ENCODE results near the gene CST9. TPM values are rescaled to one million over a fixed set of nuclear protein-coding genes. Genes with fewer than 3 reads are reported as not detected.

The CST9 gene
- total and polyA plus RNA-seq, 2 of the 13 experiments (the other 11 are each of a cell fraction or from before 2014, with no cell fraction given), result 0.07 TPM; not detected in 1

GRCh38 chr20:23636182-23636907 is 30.6 kb upstream of the CST9 start (continued):
- TF ChIP-seq ATF7 (IDR thresholded peaks at IDR 0.05) (no peak), ATF7 (CRISPR knock-in tag; IDR thresholded peaks at IDR 0.05) (0 out of 2 replicates have a peak, but pooled peaks have one; percentile 14), PCBP1 (IDR thresholded peaks at IDR 0.05; ENCODE audit: borderline replicate concordance, low read depth, low read length) (0 out of 2 replicates have a peak, but pooled peaks have one; percentile 73), ZNF687 (CRISPR knock-in tag; IDR thresholded peaks at IDR 0.05) (peak; percentile 88), REPIN1 (CRISPR knock-in tag; IDR thresholded peaks at IDR 0.05; ENCODE audit: borderline replicate concordance, low read depth) (peak; percentile 70; the same call in 1 of the 2 replicates), FOSL2 (CRISPR knock-in tag; IDR thresholded peaks at IDR 0.05) (no peak), ZNF251 (CRISPR knock-in tag; IDR thresholded peaks at IDR 0.05) (no peak), CBX1 (IDR thresholded peaks at IDR 0.05; ENCODE audit: low read depth) (no peak), ZNF567 (CRISPR knock-in tag; IDR thresholded peaks at IDR 0.05; ENCODE audit: borderline replicate concordance) (peak; percentile 88; the same call in 1 of the 2 replicates), KIAA2018 (CRISPR knock-in tag; IDR thresholded peaks at IDR 0.05; ENCODE audit: borderline replicate concordance) (0 out of 2 replicates have a peak, but pooled peaks have one; percentile 1), ZBTB14 (CRISPR knock-in tag; IDR thresholded peaks at IDR 0.05) (no peak), ZNF24 (IDR thresholded peaks at IDR 0.05) (no peak), FUBP1 (CRISPR knock-in tag; IDR thresholded peaks at IDR 0.05; ENCODE audit: borderline replicate concordance) (no peak)

Measured in HepG2 (cell line).